HepG2 (cell line): ENCODE results near the gene CCT6A. TPM values are rescaled to one million over a fixed set of nuclear protein-coding genes. Genes with fewer than 3 reads are reported as not detected.

Source experiments
- ATAD3A ChIP-seq: sonication (generic); formaldehyde crosslinking; IDR thresholded peaks from 2 replicates; pipeline ENCODE4 v1.4.0; 2020; ENCODE audit warnings: missing genetic modification reagents
- ATF1 ChIP-seq: IDR thresholded peaks from 2 replicates; pipeline ENCODE4 v1.6.1; 2016; ENCODE audit warnings: mild to moderate bottlenecking, control low read depth
- CAMTA2 ChIP-seq: sonication (generic); formaldehyde crosslinking; IDR thresholded peaks from 2 replicates; pipeline ENCODE4 v1.4.0; 2020; ENCODE audit warnings: mild to moderate bottlenecking, missing genetic modification reagents, borderline replicate concordance
- DNMT1 ChIP-seq: sonication (generic); formaldehyde crosslinking; IDR thresholded peaks from 2 replicates; pipeline ENCODE4 v1.5.1; 2020; ENCODE audit warnings: mild to moderate bottlenecking, missing genetic modification reagents
- NFIB ChIP-seq: sonication (generic); formaldehyde crosslinking; IDR thresholded peaks from 2 replicates; pipeline ENCODE4 v1.9.0; 2021; ENCODE audit warnings: missing genetic modification reagents, mild to moderate bottlenecking, borderline replicate concordance
- PAX8 ChIP-seq: sonication (generic); formaldehyde crosslinking; IDR thresholded peaks from 2 replicates; pipeline ENCODE4 v1.8.0; 2022; ENCODE audit warnings: mild to moderate bottlenecking, missing genetic modification reagents, borderline replicate concordance
- TBL1XR1 ChIP-seq: fragments of 150-350 bp; IDR thresholded peaks from 2 replicates; pipeline ENCODE4 v1.6.1; 2014; ENCODE audit warnings: borderline replicate concordance, low read length; ENCODE audit not compliant: partially characterized antibody
- ZNF350 ChIP-seq: sonication (generic); formaldehyde crosslinking; IDR thresholded peaks from 2 replicates; pipeline ENCODE4 v1.4.0; 2020; ENCODE audit warnings: mild to moderate bottlenecking, low read depth, missing genetic modification reagents, borderline replicate concordance
- ZNF567 ChIP-seq: sonication (generic); formaldehyde crosslinking; IDR thresholded peaks from 2 replicates; pipeline ENCODE4 v1.8.1; 2023; ENCODE audit warnings: mild to moderate bottlenecking, missing genetic modification reagents, borderline replicate concordance
- ZNF780A ChIP-seq: sonication (generic); formaldehyde crosslinking; IDR thresholded peaks from 2 replicates; pipeline ENCODE4 v1.8.0; 2022; ENCODE audit warnings: mild to moderate bottlenecking, missing genetic modification reagents, moderate library complexity
- ZSCAN21 ChIP-seq: sonication (generic); formaldehyde crosslinking; IDR thresholded peaks from 2 replicates; pipeline ENCODE4 v1.8.0; 2022; ENCODE audit warnings: mild to moderate bottlenecking, missing genetic modification reagents, moderate library complexity, borderline replicate concordance
- polyA plus RNA-seq, 8 experiments: library from polyadenylated mRNA; depleted of rRNA in 3 of 8; stranded (reverse) in 7 of 8; unstranded in 1 of 8; fragments of >200 nt; fragmentation: Illumina TruSeq in 4 of 8; extraction: Trizol in 4 of 8; gene quantifications; 2 replicates each; pipeline versions ENCODE4 v1.2.1 to v1.2.3, GENCODE V29; 2011 to 2016; ENCODE audit warnings: low read depth in 4 of 8, missing spikeins in 1 of 8, mixed read lengths in 1 of 8; ENCODE audit not compliant: insufficient read depth in 1 of 8
- total RNA-seq, 5 experiments: library from RNA; depleted of rRNA; stranded (reverse); fragments of >200 nt; fragmentation: Illumina TruSeq; extraction: Trizol; gene quantifications; 2 replicates each; pipeline ENCODE4 v1.2.3, GENCODE V29; 2016; ENCODE audit warnings: low read depth in 1 of 5
- TF ChIP-seq, protein P1 (sequence below): sonication (generic); formaldehyde crosslinking; IDR thresholded peaks from 2 replicates; pipeline ENCODE4 v1.5.1; 2020; ENCODE audit warnings: missing genetic modification reagents, mild to moderate bottlenecking, borderline replicate concordance
- TF ChIP-seq, protein P2 (sequence below): sonication (generic); formaldehyde crosslinking; IDR thresholded peaks from 2 replicates; pipeline ENCODE4 v1.4.0; 2020; ENCODE audit warnings: missing genetic modification reagents
- TF ChIP-seq, protein P3 (sequence below): sonication (generic); formaldehyde crosslinking; IDR thresholded peaks from 2 replicates; pipeline ENCODE4 v1.4.0; 2020; ENCODE audit warnings: mild to moderate bottlenecking, missing genetic modification reagents
- TF ChIP-seq, protein P4 (sequence below): sonication (generic); formaldehyde crosslinking; IDR thresholded peaks from 2 replicates; pipeline ENCODE4 v1.8.1; 2023; ENCODE audit warnings: missing genetic modification reagents, inconsistent platforms, borderline replicate concordance
- TF ChIP-seq, protein P5 (sequence below): sonication (generic); formaldehyde crosslinking; IDR thresholded peaks from 2 replicates; pipeline ENCODE4 v1.8.0; 2022; ENCODE audit warnings: low read depth, missing genetic modification reagents

CCT6A gene
- total and polyA plus RNA-seq, 2 of the 13 experiments (the other 11 are each of a cell fraction or from before 2014, with no cell fraction given) = 219 to 292 TPM

DNA sequence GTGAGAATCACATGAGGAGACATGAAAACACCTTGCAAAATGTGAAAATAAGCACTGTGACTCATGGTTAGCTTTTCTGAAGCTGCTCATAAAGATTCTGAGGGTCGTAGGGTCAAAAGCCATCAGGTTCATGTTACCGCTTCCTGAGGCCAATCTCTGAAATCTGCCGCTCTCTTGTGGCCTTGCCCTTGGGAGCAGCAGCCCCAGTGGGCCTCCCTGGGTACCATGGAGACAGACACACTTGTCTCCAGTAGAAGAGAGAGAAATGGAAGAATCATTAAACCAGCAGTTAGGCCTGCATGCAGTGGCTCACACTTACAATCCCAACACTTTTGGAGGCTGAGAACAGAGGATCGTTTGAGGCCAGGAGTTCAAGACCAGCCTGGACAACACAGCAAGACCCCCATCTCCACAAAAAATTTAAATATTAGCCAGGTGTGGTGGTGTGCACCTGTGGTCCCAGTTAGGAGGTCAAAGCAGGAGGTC is 44.4 kb upstream of the CCT6A start (continued):
- TF ChIP-seq, protein P1, sequence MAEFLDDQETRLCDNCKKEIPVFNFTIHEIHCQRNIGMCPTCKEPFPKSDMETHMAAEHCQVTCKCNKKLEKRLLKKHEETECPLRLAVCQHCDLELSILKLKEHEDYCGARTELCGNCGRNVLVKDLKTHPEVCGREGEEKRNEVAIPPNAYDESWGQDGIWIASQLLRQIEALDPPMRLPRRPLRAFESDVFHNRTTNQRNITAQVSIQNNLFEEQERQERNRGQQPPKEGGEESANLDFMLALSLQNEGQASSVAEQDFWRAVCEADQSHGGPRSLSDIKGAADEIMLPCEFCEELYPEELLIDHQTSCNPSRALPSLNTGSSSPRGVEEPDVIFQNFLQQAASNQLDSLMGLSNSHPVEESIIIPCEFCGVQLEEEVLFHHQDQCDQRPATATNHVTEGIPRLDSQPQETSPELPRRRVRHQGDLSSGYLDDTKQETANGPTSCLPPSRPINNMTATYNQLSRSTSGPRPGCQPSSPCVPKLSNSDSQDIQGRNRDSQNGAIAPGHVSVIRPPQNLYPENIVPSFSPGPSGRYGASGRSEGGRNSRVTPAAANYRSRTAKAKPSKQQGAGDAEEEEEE (CRISPR knock-in tag) = no peak
- TF ChIP-seq TBL1XR1 (peak; percentile 95), CAMTA2 (CRISPR knock-in tag) (no peak), DNMT1 (no peak), ZNF780A (CRISPR knock-in tag) (no peak), NFIB (CRISPR knock-in tag) (no peak), ZSCAN21 (CRISPR knock-in tag) (no peak), ATAD3A (CRISPR knock-in tag) (no peak), PAX8 (CRISPR knock-in tag) (no peak), ATF1 (CRISPR knock-in tag) (peak; percentile 39; the same call in 1 of the 2 replicates), ZNF567 (CRISPR knock-in tag) (no peak), ZNF350 (CRISPR knock-in tag) (peak; percentile 77; the same call in 1 of the 2 replicates)
- TF ChIP-seq, protein P2, sequence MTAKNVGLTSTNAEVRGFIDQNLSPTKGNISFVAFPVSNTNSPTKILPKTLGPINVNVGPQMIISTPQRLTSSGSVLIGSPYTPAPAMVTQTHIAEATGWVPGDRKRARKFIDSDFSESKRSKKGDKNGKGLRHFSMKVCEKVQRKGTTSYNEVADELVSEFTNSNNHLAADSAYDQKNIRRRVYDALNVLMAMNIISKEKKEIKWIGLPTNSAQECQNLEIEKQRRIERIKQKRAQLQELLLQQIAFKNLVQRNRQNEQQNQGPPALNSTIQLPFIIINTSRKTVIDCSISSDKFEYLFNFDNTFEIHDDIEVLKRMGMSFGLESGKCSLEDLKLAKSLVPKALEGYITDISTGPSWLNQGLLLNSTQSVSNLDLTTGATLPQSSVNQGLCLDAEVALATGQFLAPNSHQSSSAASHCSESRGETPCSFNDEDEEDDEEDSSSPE (CRISPR knock-in tag) = peak; percentile 65
- TF ChIP-seq, protein P3, sequence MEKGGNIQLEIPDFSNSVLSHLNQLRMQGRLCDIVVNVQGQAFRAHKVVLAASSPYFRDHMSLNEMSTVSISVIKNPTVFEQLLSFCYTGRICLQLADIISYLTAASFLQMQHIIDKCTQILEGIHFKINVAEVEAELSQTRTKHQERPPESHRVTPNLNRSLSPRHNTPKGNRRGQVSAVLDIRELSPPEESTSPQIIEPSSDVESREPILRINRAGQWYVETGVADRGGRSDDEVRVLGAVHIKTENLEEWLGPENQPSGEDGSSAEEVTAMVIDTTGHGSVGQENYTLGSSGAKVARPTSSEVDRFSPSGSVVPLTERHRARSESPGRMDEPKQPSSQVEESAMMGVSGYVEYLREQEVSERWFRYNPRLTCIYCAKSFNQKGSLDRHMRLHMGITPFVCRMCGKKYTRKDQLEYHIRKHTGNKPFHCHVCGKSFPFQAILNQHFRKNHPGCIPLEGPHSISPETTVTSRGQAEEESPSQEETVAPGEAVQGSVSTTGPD (CRISPR knock-in tag) = no peak
- TF ChIP-seq, protein P4, sequence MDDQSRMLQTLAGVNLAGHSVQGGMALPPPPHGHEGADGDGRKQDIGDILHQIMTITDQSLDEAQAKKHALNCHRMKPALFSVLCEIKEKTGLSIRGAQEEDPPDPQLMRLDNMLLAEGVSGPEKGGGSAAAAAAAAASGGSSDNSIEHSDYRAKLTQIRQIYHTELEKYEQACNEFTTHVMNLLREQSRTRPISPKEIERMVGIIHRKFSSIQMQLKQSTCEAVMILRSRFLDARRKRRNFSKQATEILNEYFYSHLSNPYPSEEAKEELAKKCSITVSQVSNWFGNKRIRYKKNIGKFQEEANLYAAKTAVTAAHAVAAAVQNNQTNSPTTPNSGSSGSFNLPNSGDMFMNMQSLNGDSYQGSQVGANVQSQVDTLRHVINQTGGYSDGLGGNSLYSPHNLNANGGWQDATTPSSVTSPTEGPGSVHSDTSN = no peak
- TF ChIP-seq, protein P5, sequence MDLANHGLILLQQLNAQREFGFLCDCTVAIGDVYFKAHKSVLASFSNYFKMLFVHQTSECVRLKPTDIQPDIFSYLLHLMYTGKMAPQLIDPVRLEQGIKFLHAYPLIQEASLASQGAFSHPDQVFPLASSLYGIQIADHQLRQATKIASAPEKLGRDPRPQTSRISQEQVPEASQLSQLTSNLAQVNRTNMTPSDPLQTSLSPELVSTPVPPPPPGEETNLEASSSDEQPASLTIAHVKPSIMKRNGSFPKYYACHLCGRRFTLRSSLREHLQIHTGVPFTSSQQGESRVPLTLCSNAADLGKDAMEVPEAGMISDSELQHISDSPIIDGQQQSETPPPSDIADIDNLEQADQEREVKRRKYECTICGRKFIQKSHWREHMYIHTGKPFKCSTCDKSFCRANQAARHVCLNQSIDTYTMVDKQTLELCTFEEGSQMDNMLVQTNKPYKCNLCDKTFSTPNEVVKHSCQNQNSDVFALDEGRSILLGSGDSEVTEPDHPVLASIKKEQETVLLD (CRISPR knock-in tag) = no peak
